HG03575 (cell line): ENCODE results near the gene METTL21C.

ENCODE experiments used
- ATAC-seq: cut with Tn5 transposase; IDR thresholded peaks from one replicate; pipeline ENCODE4 v1.9.1; 2021; ENCODE audit not compliant: unreplicated experiment, insufficient number of reproducible peaks, low FRiP score; ENCODE audit errors: extremely low read depth

The METTL21C gene

DNA sequence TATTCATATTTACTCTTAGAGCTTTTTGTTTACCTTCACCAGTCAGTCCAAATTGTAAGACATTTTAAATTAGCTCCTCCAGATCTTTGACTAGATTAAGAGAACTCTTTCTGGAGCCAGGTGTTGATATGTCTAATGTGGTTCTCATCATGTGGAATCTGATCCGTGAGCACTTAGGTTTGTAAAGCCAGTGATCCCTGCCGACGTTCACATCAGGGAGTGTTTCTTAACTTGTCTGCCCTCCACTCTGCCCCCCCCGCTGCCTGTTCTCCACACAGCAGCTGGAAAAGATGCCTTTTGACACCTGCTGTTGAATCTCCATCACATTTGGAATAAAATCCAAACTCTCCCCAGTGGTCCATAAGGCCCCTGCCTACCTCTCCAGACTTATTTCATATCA, 17.7 kb downstream of the METTL21C start:
- ATAC-seq: no peak

DNA sequence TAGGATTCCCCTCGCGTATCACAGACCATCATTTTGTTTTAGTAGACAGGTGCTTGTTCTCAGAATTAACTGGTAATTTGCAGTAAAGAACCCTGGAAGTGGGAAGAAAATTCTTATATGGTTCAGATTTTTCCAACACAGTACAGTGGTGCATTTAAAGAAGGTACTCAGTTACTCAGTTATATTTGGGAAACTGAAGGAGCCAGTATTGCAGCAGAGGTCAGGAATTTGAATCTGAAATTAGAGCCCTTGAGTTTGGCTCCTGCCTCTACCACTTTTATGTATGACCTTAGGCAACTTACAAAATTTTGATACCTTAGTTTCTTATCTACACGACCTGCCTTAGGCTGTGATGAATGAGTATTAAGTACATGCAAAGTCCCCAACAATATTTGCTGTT, 19.7 kb downstream of the METTL21C start:
- ATAC-seq: no peak

GRCh38 chr13:102670130-102670529, 24.7 kb downstream of the METTL21C start:
- ATAC-seq: no peak

DNA sequence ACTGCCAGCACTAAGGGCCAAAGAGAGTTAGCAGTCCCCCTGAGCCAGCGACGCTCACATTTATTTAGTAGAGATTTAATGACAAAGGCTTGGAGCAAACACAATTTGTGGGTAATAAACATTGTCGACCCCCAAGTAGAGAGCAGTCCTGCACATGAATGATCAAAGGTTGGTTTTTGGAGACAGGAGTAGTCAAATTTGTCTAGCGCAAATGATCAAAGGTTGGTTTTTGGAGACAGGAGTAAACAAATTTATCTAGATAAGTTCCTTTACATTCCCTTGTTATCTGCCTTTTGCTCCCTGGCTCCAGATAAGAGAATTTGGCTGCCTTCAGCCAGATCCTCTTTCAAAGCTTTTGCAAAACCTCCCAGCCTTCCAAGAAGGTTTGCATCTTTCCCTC, 26.9 kb downstream of the METTL21C start:
- ATAC-seq: no peak

DNA sequence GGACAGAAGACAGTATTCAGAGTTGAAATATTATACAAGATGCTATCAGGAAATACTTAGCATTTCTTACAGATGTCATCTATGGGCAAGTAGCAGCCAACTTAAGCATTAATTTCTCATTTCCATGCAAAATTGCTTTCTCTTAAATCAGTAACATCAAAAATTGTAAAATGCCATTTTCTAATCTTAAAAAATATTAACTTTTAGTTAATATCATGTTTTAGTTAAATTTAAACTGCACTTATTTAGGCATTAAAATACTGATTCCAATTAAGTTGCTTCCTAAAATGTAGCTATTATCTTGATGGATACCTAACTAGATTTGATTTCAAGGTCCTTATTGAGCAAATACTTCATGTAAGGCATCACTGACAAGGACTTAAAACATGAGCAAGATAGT, 27.8 kb downstream of the METTL21C start:
- ATAC-seq: no peak

GRCh38 chr13:102659168-102659713, 35.6 kb downstream of the METTL21C start:
- no peak for ATAC-seq

GRCh38 chr13:102658660-102659059, 36.2 kb downstream of the METTL21C start:
- no peak for ATAC-seq

- ATAC-seq: no peak
Measured at GRCh38 chr13:102657630-102658029, 37.2 kb downstream of the METTL21C start.

DNA sequence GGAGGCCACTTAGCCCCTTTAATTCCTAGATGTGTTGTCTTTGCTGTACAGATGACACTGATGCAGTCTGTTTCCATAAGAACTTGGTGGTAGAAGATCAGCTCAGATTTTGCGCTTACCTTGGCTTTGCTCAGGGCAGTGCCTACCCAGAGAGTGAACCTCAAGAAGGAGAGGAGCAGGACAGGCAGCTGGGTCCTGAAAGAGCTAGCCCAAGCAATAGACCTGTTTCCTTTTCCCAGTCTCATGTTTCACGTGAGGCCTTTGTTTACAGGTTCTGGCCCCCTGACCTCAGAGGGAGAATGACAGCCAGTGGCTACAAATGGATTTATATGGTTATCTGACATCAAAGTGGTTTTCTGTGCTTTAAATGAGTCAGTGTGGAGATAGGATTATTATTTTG, 40.1 kb downstream of the METTL21C start:
- no peak for ATAC-seq

DNA sequence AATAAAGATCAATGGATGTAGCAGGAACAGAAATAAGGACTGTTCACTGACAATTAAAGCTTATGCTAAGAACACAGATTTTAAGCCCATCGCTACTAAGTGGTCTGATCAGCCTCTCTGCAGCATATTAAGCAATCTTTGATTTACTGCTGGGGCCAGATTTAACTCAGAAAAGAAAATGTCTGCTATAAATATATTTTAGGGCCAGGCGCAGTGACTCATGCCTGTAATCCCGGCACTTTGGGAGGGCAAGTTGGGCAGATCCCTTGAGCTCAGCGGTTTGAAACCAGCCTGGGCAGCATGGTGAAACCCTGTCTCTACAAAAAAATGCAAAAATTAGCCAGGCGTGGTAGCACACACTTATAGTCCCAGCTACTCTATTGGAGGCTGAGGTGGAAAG, 43.0 kb downstream of the METTL21C start:
- no peak for ATAC-seq

- ATAC-seq: no peak
Measured at GRCh38 chr13:102651392-102651791, 43.5 kb downstream of the METTL21C start.

- ATAC-seq: no peak
Measured at GRCh38 chr13:102650444-102650843, 44.4 kb downstream of the METTL21C start.

GRCh38 chr13:102648046-102648445, 46.8 kb downstream of the METTL21C start:
- no peak for ATAC-seq

DNA sequence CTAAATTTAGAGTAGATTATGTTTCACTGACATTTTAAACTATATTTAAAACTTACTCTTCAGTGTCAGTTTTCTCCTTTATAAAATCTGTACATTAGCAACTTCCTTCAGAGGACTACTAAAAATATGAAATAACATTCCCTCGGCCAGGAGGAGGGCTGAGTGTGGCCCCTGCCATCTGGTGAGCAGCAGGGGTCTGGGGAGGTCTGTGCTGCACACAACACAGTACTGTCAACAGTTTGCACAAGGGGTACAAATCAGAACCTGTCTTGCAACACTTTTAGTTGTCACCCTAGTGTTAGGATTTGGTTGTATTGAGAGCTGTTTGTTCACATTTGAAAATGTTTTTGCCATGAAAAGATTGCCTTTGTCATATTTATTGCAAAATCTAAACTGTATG, 49.1 kb downstream of the METTL21C start:
- ATAC-seq: no peak

- no peak for ATAC-seq
Measured at GRCh38 chr13:102643656-102644055, 51.2 kb downstream of the METTL21C start.

DNA sequence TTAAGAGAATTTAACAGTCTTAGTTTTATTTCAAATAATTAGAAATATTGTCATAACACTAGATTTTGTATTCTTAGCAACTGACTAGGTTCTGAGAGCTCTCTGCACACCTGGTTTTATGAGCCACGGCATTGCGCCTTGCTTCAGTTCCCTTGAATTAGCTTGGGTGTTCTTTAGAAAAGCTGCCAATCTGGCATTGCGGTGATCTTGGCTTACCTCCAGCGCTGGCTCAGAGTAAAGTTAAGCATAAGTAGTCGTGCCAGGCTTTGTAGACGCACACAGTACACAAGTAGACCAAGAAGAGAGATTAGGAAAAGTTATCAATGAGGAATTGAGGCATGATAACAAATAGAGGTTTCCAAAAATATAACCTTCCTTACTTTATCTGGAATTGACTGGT, 52.4 kb downstream of the METTL21C start:
- ATAC-seq: no peak

DNA sequence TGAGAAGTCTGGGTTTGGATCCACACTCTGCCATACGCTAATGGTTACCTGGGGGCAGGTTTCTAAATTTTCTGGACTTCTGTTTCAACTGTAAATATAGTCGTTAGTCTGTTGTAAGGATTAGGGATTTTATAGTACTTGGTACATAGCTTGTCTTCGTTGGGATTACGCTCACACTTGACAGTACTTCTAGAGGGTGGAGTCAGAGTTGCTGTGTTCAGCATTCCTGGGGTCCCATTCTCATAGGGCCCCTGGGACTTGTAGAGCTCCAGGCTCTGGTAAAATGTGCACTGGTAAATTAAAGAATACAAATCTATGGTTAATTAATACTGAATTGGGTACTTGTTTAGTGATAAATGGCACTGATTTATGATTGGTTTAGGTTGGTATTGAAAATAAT, 52.8 kb downstream of the METTL21C start:
- no peak for ATAC-seq

DNA sequence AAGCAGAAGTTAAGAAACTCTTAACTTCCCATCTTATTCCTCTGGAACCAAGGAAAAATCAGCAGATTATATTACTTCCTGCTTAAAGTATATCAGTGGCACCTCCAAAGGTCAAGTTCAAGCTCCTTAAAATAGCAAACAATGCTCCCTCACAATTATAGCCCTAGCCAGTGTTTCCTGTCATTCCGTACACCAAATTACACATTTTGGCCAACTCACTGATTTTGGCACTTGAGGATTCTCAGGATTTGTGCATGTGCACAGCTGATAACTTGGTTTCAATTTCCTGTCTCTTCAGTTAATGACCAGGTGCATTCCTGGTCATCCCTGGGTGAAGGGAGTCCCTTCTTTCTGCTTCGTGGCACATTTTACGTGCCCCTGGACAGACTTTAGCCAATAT, 56.1 kb downstream of the METTL21C start:
- ATAC-seq: no peak
